DMS 273 (cell line): ENCODE data around the gene NCAM2.
A peak's percentile ranks its signal among the peaks of the same experiment; 100 is the strongest.

Source experiments
- DNase-seq: peaks from one replicate; lab custom pipeline; 2025; ENCODE audit not compliant: unreplicated experiment; lab: John Stamatoyannopoulos, UW

The NCAM2 gene

DNA sequence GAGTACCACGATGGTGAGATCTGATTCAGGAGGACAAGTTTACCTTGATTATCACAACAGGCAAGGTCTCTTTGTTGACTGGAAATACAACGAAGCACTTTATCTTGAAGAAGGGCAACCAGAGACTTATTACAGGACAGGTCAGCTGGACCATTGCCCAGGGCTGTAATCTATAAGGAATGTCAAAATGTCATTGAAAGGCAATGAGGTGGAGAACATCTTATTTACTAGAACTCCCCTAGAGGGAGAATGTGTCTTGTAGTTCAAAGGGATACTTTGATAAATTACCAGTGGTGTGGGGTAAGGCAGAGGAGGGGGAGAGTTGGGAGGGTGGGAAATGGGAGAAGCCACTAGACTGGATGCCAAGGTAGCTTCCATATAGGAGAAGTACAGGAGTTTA is 212.3 kb downstream of the NCAM2 start:
- no peak for DNase-seq

DNA sequence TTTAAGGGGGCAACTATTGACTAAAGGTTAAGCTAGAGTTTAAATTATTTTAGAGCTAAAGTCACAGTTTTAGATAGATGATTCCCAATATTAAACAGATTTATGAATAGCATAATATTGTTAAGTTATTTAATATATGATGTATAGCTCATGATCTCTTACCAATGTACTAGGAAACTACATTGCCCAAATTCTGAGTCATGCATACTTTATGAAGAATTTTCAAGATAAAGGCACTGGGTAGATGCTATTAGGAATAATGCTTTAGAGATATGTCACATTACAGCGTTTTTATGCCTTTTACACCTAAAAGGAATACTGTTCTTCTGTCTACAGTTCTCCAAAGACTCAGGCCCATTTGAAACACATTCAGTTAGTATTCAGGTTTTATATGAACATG is 215.1 kb downstream of the NCAM2 start:
- no peak for DNase-seq

DNA sequence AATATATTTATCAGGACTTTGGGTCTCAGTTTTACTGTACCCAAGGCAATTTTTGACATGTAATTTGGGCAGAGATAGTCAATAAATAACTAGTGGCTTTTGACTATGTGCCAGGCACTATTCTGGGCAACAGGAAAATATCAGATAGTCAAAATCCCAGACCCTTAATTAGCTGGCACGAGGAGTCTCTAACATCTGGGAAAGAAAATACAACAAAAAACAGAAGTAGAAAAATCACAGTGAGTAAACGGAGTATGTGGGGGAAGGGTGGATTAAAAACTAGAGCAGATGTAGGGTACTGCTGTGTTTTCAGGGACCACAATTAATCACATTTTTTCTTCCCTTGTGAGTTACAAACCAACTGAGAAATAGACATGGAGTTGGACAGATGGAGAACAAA is 217.8 kb downstream of the NCAM2 start:
- DNase-seq: no peak

DNA sequence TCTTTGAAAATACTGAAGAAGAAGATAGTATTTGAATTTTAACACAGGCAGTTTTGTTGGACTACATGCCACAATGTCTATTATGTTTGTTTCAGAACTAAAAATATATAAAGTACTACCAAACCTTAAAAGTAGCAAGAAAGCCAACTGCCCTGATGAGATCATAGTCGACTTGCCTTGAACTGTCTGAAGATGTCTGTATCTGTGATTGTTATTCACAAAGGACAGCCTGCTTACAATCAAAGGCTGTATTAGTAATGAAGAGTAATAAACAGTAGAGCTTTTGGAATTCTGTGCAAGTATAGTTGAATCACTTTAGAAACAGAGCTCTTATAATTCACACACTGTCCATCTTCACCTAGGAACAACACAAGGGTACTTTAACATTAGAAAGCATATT is 228.3 kb downstream of the NCAM2 start:
- no peak for DNase-seq

DNA sequence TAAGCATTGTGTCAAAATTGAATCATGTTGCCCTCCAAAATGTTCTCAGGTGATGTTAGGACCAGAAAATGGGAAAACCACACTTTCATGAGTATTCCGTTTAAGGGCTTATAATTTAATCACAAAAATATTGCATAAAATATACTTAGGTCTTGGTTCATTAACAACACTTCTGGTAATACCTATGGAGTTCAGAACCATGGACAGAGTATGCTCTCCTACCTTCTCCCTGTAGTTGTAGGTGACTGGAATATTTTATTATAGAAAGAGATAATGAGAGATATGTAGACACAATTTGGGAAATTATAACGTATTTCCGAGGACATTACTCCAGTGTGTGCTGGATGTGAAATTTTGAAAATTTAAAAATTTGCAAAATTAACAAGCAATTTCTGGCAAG is 232.5 kb downstream of the NCAM2 start:
- DNase-seq: no peak

DNA sequence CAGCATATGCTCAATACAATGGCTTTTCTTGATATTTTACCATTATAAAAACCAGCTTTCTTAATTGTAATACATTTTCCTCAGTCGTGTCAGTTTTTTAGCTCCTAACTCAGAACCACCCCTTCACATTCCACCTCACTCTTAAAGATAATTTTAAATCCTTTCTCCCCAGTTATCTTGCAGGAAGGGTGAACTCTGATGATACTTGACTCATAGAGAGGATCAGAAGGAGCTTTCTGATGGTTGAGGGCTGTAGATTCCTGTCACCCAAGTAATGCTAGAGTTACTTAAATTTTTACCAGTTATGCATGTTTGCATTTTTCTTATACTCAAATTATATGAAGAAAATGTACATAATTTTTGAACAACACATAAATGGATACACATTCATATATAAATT is 233.7 kb downstream of the NCAM2 start:
- DNase-seq: no peak

DNA sequence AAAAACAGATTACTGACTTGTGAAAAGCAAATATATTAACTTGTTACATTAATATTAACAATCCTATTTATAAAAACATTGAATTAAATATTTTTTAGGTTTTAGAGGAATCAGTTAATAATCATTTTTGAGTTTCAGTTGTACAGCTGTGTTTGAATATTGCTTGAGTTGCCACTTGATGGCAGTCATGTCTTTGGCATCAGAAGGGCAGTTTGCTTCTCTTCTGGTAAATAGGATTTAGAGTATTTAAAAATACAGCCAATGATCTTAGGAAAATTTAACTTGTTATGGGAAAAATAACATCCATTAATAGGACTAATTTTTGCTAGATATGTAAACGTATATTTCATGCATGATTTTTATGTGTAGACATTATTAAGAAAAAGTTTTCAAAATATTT is 234.1 kb downstream of the NCAM2 start:
- DNase-seq: peak; percentile 31

DNA sequence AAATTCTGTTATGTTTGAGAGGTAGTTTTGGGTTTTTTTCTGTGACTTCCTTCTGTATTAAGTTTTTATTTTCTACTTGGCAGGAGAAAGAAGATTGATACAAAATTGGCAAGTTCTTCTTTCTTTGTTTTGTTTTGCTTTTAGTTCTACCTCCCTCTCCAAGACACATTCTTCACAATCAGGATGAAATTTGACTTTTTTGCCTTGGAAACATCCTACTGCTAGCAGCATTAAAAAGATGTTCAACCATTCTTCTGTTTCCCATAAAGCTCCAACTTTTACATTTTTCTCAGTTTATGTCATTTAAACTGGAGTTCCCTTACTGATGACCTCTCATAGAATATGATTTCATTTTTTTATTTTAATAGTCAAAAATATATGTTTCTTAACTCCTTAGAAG is 234.8 kb downstream of the NCAM2 start:
- no peak for DNase-seq

DNA sequence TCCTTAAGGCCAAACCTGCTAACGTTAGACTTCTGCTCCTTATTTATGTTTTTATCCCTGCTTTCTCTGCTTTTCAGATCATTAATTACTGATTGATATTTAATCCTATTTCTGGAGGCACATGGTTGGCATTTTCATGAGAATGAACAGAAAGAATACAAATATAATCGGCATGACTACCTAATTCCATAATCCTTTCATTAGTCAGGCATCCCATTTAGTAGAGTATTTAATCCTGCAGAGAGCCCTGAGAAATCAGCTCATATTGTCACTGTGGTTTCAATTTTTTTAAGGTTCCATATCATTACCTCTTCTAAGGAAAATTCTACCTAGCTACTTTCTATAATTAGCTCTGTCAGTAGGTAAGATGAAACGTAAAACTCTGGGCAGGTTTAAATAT is 238.8 kb downstream of the NCAM2 start:
- no peak for DNase-seq

DNA sequence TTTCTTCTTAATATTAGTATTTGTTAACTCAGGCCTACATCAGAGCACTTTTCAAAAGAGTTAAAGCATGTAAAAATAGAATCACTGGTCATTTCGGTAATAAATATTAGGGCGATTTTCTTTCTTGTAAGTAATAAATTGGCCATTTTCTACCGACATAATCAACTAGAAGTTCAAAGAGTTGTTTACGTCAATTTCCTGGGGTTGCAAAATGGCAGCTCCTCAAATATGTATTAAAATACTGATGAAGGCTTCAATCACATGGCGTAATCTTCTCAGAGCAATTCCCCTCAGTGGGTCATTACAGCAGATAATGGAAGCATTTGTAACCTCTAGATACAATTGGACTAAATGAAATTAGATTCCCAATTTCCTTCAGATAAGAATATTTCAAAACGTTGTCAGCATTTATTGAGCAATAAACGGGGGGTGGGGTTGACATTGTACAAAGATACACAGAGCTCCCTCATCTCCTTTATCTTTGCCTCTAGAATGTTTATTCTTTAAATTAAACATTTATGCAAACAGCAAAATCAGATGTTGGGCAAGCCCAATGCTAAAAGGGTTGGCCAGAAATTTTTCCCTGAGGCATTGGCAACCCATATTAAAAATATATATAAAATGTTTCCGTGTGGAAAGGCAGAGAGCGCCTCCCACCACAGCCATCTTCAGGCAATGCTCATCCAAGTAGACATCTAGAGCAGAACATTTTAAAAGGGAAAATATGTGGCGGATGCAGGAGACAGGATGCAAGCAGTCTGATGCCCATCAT is 240.6 kb downstream of the NCAM2 start:
- no peak for DNase-seq

DNA sequence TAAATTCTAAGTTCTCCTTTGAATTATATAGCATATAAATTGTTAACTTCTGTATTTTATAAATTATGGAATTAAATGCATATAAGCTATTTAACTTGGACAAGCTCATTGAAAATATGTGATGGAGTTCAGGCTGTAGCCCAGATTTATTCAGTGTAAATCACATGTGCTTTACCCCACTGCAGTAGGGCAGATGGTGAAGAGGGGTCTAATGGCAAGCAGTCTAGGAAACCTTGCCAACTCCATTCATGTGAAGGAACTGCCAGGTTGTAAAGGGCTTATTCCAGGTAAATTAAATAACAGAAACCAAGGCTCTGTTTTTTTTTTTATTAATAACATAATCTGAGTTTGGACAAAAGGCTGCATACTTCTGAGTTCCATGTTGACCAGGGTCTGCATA is 243.2 kb downstream of the NCAM2 start:
- DNase-seq: no peak

DNA sequence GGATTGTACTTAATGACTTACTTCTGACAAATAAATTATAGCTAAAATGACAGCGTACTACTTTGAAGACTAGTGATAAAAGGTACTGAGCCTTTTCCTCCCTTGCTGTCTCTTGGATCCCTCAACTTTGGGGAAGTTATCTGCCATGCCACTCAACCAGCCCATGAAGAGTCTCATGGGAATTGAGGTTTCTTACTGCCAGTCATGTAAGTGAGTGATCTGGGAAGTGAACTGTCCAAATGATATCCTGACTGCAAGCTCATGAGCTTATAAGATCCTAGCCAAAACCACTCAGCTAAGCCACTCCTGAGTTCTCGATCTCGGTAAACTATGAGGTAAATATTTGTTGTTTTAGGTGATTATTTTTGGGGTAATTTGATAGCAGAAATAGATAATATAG is 247.8 kb downstream of the NCAM2 start:
- DNase-seq: no peak

DNA sequence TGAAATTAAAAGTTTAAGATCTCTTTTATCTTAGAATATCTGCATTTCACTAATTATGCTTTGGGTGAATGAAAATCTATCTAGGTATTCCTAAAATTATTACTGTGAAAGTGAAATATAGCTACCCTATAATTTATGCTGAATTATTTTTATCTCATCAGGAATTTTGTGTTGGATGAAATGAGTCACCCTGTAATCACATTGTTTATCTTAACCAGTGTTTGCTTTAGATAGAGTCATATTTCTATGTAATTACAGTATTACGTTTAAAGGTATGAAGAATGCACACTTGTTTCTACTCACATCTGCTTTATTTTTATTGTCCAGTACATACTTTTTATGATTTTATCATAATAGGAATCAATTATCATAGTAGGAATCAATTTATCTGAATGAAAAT is 249.2 kb downstream of the NCAM2 start:
- DNase-seq: no peak

DNA sequence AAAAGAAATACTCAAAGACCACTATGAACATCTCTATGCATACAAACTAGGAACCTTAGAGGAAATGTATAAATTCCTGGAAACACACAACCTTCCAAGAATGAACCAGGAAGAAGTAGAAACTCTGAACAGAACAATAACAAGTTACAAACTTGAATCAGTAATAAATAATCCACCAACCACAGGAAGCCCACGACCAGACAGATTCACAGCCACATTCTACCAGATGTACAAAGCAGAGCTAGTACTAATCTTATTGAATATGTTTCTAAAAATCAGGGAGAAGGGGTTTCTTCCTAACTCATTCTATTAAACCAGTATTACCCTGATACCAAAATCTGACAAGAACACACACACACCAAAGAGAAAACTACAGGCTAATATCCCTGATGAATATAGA is 263.8 kb downstream of the NCAM2 start:
- DNase-seq: no peak

DNA sequence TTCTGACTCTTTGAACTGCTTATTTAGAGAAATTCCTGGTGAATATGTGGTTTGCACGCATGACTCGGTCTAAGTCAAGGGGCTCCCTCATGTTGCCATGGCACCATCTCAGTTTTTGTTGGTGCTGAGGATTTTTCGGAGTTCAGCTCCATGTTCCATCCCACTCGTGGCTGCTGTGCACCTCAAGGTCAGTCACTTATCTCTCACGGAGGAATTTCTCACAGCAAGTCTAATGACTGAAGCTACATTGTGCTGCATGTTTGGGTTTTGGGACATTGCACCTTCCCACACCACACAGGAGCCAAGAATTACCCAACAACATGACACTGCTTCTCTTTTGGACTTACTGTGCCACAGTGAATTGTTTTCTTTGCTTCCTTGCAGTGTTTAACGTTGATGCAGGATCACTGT is 269.9 kb downstream of the NCAM2 start:
- DNase-seq: no peak

DNA sequence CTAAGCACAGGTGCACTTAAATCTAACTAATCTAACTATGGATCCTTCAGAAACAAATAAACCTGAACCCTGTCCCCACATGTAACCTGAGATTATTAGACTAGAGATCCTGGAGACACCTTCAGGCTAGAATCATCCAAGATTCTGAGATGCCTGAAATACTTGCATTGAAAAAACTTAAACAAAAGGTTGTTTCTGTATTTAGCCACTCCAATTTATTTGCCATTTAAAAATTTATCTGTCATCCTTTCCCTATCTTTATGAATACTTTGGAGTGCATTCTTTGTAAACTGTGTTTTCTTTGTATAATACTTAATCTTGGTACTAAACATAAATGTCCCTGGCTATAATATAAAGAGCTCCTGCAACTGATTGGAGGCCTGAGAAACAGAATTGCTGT is 270.7 kb downstream of the NCAM2 start:
- DNase-seq: no peak

DNA sequence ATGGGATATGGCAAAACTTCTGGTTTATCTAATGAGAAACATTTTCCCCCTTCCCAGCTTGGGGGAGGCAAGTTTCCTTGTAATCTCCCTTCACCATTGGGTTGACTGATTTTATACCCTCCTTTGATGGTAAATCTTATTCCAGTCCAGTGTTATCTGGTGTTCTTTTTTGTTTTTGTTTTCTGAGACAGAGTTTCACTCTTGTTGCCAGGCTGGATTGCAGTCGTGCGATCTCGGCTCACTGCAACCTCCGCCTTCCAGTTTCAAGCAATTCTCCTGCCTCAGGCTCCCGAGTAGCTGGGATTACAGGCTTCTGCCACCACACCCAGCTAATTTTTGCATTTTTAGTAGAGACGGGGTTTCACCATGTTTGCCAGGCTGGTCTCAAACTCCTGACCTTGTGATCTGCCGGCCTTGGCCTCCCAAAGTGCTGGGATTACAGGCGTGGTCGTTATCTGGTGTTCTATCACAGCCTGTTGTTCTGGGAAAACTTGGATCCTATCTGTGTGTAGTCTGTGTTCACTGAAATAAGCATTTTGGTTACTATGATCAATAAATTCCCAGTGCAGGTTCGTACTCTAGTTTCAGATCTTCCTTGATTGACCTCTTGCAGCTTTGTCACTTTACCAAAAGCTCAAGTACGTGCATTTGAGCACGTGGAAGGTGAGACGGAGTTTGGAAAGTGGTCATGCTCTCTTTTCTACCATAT is 281.1 kb downstream of the NCAM2 start:
- no peak for DNase-seq

DNA sequence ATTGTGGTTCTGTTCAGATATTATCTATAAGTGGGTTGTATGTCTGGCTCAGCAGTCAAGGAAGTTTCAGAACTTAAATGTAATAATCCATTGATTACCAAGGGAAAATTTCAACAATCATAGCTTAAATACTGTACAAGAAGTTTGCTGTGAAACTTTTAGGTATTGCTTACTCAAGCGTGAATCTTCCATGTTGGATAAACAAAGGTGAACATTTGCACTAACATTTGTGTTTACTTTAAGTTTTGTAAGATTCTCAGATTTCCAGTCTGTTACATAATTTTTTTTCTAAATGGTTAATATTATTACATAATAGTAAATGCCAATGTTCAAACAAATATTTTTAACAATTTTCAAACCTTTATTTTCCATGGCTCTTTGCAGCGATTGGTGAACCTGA is 285.6 kb downstream of the NCAM2 start:
- no peak for DNase-seq

DNA sequence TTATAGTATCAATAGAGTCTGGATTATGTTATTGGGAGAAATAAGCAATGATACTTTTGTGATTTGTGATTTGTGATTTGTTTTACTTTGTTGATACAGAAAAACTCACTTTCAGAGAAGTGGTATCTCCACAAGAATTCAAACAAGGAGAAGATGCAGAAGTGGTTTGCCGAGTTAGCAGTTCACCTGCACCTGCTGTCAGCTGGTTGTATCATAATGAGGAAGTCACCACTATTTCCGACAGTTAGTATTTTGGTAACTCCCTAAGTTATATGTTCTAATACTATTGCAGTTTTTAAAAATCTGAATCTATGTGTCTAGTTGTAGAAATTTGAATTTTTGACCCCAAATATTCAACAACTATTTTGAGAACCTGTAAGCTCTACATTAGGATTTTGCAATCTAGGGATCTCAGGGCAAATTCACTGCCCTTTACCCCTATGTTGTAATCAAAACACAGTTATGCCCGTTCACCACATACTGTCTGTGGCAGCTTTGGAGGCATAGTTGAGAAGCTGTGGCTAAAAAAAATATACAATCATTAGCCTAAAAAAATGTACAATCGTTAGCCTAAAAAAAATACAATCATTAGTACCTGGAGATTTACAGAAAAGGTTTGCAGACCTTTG is 288.1 kb downstream of the NCAM2 start:
- no peak for DNase-seq

DNA sequence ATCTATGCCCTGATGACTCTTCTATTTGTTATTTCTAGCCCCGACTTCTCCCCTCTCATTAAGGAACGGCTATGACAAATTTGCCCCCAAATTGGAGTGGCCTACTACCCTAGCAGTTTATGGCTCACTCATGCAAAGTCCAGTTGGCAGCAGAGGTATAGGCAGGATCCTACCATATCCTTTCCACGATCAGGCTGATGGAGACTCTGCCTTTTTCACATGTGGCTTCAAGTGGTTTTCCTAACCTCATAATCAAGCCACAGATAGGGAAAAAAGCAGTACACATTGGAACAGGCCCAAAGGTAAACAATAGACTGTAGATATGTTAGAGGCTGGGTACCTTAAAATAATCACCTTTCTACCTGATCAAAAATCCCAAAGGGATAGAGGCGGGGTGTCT is 292.5 kb downstream of the NCAM2 start:
- no peak for DNase-seq

DNA sequence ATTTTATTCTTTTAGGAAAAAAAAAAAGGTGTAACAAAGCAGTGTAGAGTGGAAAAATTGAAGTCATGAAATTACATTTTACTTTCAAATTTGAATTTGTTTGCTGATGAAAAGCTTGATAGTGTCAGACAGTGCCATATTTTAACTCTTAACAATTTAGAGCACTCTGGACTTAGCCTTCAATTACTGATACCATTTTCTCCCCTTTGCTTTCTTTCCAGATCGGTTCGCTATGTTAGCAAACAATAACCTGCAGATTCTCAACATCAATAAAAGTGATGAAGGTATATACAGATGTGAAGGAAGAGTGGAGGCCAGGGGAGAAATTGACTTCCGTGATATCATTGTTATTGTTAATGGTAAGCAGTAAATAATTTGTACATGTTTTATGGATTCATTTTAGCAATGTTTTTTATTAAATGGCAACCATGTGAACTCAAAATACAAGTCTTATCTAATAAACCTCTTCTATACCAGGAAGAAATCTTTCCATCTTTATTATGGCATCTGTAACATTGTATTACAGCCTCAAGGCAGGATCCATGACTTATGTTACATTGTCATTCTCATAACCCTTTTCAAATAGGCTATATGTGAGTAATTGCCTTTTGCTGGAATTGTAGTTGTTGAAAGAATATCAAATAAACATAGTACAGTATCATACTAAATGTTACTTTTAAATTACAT is 293.8 kb downstream of the NCAM2 start:
- no peak for DNase-seq

DNA sequence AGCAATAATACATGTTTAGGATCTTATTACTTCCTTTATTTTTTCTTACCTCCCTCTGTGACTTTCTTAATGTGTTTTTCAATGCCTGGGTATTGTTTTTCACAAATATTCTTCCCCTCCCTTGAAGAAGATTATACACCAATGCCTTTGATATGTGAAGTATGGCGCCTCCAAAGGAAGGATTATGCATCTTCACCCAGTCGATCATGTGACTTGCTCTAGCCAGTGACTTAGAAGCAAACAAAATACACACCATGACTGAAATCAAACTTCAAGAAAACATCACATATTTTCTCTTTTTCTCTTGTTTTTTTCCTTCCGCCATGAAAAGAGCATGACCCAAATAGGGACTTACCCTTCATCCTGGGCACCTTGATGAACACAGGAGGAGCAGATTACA is 297.1 kb downstream of the NCAM2 start:
- no peak for DNase-seq
